ENCODE measurements around the gene GRIN2D. TPM values are rescaled to one million over a fixed set of nuclear protein-coding genes. Genes with fewer than 3 reads are reported as not detected.

Gene GRIN2D
- polyA plus RNA-seq, 1 of the 3 experiments (the other 2 are of a cell fraction) = 0.92 TPM

GRCh38 chr19:48379058-48379457, 14.4 kb upstream of the GRIN2D start (continued):
- TF ChIP-seq EZH2phosphoT487 (IDR thresholded peaks at IDR 0.05; ENCODE audit: borderline replicate concordance, low read depth) = no peak

DNA sequence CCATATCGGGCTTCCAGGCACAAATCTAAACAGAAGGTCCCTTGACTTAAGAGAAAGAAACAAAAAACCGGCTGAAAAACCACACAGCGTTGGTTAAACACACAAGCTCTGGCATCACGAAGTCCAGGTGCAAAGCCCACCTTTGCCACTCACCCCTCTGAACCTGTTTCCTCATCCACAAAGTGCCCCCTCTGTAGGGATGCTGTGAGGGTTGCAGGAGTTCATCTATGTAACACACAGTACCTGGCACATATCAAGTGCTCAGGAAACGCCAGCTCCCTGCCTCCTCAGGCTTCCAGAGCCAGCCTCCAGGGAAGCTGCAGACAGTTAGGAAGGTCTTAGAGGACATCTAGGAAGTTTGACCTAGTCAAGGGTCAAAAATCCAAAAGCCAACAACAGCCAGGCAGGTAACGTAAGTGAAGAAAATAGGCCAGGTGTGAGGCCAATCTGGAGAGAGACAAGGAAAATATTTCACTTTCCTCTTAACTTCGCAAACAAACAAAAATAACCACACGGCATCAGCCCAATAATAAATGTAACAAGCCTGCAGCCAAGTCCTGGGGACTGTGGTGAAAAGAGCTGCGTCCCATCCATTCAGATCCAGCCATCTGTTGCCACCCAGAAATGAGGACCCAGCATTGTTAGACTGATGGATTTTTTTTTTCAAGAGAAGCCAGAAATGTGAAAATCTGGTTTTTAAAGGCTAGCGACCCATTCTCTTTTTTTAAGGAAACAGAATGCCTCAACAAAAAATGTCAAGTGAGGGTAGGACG, 12.1 kb upstream of the GRIN2D start:
- Histone ChIP-seq H3K27ac (ENCODE audit: low read depth in 2 of 2, low read length in 1 of 2) (no peak overlapping the region), H3F3A (replicated peaks; ENCODE audit: insufficient read depth) (peaks cover 10% of the 10 kb centered on the region), H3K27me3 (ENCODE audit: insufficient read depth) (no peaks in the 10 kb centered on the region), H3K4me1 (ENCODE audit: control insufficient read depth in 1 of 2, insufficient read depth in 2 of 2, low read depth in 1 of 2, low read length in 1 of 2) (no peaks in the 10 kb centered on the region), H3K9me2 (no peaks in the 10 kb centered on the region), H3K4me2 (no peak overlapping the region), H3K36me3 (replicated peaks in 1 of 2; ENCODE audit: control insufficient read depth in 1 of 2, insufficient read depth in 2 of 2, low read length in 1 of 2) (peaks cover 27 to 40% of the 10 kb centered on the region in 2 experiments), H3K9ac (no peak overlapping the region), H4K20me1 (ENCODE audit: insufficient read depth) (no peaks in the 10 kb centered on the region), H3K4me3 (ENCODE audit: low read depth in 2 of 2, low read length in 1 of 2) (no peak overlapping the region), H3K79me2 (ENCODE audit: insufficient read depth) (peaks cover 7% of the 10 kb centered on the region; the same call in 1 of the 2 replicates), H2AFZ (ENCODE audit: low read depth) (no peak overlapping the region), H3K9me3 (no peaks in the 10 kb centered on the region)
- DNase-seq = no peak
- ChIA-PET POLR2A (interaction anchor here (1.0 to 1.5 kb wide), 2 partner anchors 10 to 31 kb away, joined by 3 to 4 read pairs; partner anchors contain the start of gene KDELR1), CTCF (interaction anchor here (0.6 to 4.4 kb wide), 3 partner anchors 9 to 182 kb away, joined by 3 to 26 read pairs (median 4); partner anchors contain the start of gene KDELR1)
- WGBS (ENCODE audit: low lambda C conversion rate) = 87% methylated on average over 11 of the region's 11 CpGs
- no peak for TF ChIP-seq ELF1 (IDR thresholded peaks at IDR 0.05)

DNA sequence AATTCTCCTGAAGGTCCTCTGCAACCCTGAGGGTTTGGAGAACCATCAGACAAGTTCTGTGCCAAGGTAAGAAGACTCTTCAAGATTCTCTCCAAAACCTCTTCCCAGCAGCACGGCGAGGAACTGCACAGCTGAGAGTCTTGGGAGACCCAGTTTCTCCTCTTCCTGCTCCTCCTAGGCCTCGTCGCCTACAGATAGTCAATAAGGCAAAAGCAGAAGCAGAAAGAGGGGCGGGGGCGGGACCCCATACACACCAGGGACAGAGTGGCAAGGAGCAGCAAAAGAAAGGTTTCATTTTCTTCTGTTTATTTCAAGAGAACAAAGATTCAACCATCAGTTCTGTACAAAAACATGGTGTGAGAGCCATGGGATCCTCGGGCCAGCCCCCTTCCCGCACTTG, 11.2 kb upstream of the GRIN2D start:
- no peaks in the 10 kb centered on the region for H3K9me3 ChIP-seq
- ChIA-PET CTCF (interaction anchor here (4.4 kb wide), 1 partner anchor 8 kb away, joined by 26 read pairs; the partner anchor contains the start of gene KDELR1), POLR2A (no interaction called here)
- H4K20me1 ChIP-seq (ENCODE audit: insufficient read depth) = no peaks in the 10 kb centered on the region
- WGBS (ENCODE audit: low lambda C conversion rate) = 92% methylated on average over 8 of the region's 8 CpGs
- H3K27ac ChIP-seq (ENCODE audit: low read depth in 2 of 2, low read length in 1 of 2) = no peak overlapping the region
- no peaks in the 10 kb centered on the region for H3K27me3 ChIP-seq (ENCODE audit: insufficient read depth)
- H3K36me3 ChIP-seq (replicated peaks in 1 of 2; ENCODE audit: control insufficient read depth in 1 of 2, insufficient read depth in 2 of 2, low read length in 1 of 2) = peaks cover 30 to 49% of the 10 kb centered on the region in 2 experiments
- H3K9me2 ChIP-seq = no peaks in the 10 kb centered on the region
- DNase-seq = no peak
- H3K79me2 ChIP-seq (ENCODE audit: insufficient read depth) = peaks cover 16% of the 10 kb centered on the region; the same call in 1 of the 2 replicates
- no peaks in the 10 kb centered on the region for H3K4me1 ChIP-seq (ENCODE audit: control insufficient read depth in 1 of 2, insufficient read depth in 2 of 2, low read depth in 1 of 2, low read length in 1 of 2)
- H3K4me2 ChIP-seq = no peak overlapping the region
- no peak overlapping the region for H3K4me3 ChIP-seq (ENCODE audit: low read depth in 2 of 2, low read length in 1 of 2)
- no peak overlapping the region for H3K9ac ChIP-seq
- H2AFZ ChIP-seq (ENCODE audit: low read depth) = no peak overlapping the region
- peaks cover 16% of the 10 kb centered on the region for H3F3A ChIP-seq (replicated peaks; ENCODE audit: insufficient read depth)
- TF ChIP-seq EP300 (IDR thresholded peaks at IDR 0.05; ENCODE audit: borderline replicate concordance in 1 of 2, low read depth in 1 of 2, low read length in 1 of 2) = no peak
- TF ChIP-seq, protein P1, sequence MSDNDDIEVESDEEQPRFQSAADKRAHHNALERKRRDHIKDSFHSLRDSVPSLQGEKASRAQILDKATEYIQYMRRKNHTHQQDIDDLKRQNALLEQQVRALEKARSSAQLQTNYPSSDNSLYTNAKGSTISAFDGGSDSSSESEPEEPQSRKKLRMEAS (IDR thresholded peaks at IDR 0.05; ENCODE audit: low read depth) = no peak
- no peak for TF ChIP-seq MEF2A (IDR thresholded peaks at IDR 0.05; ENCODE audit: borderline replicate concordance, low read depth)
- no peak for TF ChIP-seq REST (IDR thresholded peaks at IDR 0.05; ENCODE audit: low read depth, low read length)
- no peak for TF ChIP-seq RAD21 (IDR thresholded peaks at IDR 0.05; ENCODE audit: low read length)
- no peak for TF ChIP-seq RCOR1 (IDR thresholded peaks at IDR 0.05; ENCODE audit: low read length)
- no peak for TF ChIP-seq TAF1 (IDR thresholded peaks at IDR 0.05; ENCODE audit: borderline replicate concordance, low read depth, low read length)
- TF ChIP-seq GABPA (IDR thresholded peaks at IDR 0.05; ENCODE audit: low read depth) = no peak
- TF ChIP-seq CTCF (IDR thresholded peaks at IDR 0.05) = no peak
- no peak for TF ChIP-seq PBX3 (IDR thresholded peaks at IDR 0.05)
- TF ChIP-seq YY1 (IDR thresholded peaks at IDR 0.05; ENCODE audit: low read depth) = no peak
- TF ChIP-seq GATA2 (CRISPR knock-in tag; IDR thresholded peaks at IDR 0.05) = no peak
- TF ChIP-seq TEAD4 (IDR thresholded peaks at IDR 0.05; ENCODE audit: borderline replicate concordance, insufficient read depth) = no peak
- no peak for TF ChIP-seq SIN3A (IDR thresholded peaks at IDR 0.05; ENCODE audit: borderline replicate concordance, low read depth, low read length)
- TF ChIP-seq MXI1 (IDR thresholded peaks at IDR 0.05; ENCODE audit: low read depth, low read length) = no peak
- no peak for TF ChIP-seq ELF1 (IDR thresholded peaks at IDR 0.05)
